ENCODE data around the gene EPHA3.

EPHA3 gene

DNA sequence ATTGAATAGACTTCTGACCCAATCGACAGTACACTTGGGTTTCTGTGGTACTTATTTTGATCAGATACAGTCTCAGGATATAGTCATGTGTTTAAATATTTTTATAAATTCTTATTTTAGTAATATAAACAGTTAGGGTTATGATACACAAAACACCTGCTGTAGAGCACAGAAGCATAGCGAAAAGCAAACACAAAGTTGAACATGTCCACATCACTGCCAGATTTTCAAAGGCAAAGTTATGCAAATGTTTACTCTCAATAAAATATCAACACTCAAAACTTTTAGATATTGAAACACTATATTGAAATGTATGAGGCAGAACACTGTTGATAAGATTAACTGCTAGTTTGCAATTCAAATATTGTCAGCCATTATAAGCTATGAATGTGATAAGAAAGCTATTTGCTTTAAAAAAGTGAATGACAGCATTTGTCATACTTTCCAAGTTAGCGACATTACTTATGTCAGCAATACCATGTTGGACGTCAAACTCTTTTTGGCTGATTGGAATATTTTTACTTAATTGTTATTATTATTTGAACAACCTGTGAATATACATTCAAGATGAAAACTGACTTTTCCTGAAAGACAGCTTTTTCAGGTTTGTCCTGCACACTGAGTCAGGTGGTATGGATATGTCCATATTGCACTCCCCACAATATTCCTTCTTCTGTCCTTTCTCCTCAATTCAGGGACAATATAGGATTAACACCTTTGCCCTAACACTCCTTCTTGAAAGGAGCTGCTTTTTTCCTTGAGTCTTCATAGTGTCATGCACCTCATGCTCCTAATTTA, 367.1 kb downstream of the EPHA3 start:
- no peak for DNase-seq

- no peak for DNase-seq
Observed at GRCh38 chr3:89488800-89489580, 381.6 kb downstream of the EPHA3 start.

- DNase-seq: no peak
Observed at GRCh38 chr3:89490129-89490528, 382.7 kb downstream of the EPHA3 start.

GRCh38 chr3:89494734-89495133, 387.3 kb downstream of the EPHA3 start:
- DNase-seq: no peak

DNA sequence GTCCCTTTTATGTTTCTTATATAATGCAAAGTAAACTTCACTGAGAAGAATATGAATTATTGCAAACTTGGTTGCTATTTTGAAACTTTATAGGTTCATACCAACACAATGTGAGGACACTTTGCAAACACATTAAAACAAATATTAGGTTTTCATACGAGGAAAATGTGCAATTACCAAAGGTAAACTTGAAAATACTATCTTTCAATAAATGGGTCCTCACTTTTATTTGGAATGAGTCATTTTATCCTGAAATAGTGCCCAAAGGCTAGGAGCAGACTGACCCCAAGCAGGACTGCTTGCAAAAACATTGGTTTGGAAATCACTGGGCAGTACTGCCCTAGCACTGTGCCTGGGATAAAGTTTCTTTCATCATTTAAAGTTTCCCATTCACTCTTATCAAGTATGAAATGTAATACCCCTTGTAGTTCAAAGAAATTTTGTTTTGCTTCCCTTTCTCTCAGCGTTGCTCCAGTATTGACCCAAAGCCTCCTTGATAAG, 396.5 kb downstream of the EPHA3 start:
- no peak for DNase-seq

GRCh38 chr3:89504432-89504831, 397.0 kb downstream of the EPHA3 start:
- DNase-seq: no peak

DNA sequence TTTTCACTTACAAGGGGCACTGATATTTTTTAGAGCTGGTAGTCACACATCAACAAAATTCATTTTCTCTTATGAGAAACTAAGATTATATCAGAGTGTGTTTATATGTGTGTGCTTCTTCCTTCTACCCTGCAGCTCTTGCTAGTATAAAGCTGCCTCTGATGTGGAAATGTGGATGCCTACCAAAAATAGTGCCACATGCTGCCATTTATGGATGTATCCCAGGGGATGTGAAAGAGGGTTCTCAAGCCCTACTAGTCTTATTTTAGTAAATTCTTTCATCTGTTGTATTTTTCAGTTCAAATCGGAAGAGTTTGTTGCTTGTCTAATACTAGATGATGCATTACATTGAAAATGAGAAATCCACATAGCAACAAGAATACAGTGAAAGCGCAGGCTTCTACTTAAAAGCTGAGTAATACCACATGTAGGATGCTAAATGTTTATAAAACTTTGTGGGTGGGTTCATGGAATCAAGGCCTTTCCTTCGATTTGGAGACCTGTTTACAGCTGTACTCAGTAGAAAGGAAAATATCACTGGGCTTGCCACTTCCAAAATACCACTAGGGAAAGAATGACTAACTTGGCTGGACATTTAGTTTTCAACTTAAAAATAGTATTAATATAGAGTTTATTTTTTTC, 399.2 kb downstream of the EPHA3 start:
- no peak for DNase-seq

DNA sequence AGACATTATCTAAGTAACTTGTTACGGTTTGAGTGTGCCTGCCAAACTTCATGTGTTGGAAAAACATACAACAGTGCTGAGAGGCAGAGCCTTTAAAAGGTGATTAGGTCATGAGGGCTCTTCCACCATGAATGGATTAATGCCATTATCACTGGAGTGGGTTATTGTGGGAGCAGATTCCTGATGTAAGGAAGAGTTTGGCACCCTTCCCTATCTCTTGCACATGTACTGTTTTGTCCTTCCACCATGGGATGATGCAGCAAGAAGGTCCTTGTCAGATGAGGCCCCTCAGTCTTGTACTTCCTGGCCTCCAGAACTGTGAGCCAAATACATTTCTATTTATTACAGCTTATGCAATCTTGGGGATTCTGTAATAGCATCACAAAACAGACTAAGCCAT, 413.9 kb downstream of the EPHA3 start:
- DNase-seq: no peak

DNA sequence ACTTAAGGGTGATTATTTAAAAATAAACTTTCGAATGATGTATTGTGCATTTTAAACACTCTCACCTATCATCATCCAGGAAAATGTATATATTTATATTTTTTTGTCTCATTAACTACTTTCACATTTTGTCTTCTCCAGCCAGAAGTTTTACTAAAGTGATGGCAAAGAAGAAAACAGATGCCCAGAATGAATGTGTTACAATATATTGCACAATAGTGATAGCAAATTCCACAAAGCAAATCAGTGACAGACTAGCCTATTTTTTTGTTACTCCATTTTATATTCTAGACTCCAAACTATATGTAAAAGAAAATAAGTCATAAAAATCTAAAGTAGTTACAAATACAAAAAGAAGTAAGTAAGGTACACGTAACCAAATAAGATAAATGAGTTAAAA, 414.7 kb downstream of the EPHA3 start:
- no peak for DNase-seq

DNA sequence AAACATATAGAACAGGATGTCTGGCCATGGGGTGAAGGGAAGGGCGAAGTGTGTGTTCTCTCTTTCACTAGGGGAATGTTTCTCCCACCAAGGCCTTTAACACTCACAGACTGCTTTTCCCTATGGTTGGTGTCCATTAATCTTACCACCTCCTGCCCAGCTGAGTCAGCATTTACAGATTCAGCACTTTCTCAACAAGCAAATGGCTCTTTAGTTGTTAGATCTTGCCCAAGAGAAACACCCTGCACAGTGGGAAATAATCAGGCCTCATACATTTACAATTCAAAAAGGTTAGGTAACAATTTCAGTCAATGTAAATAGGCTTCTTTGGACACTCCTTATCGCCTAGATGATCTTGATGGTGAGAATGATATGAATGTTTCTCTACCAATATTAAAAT, 418.2 kb downstream of the EPHA3 start:
- no peak for DNase-seq

DNA sequence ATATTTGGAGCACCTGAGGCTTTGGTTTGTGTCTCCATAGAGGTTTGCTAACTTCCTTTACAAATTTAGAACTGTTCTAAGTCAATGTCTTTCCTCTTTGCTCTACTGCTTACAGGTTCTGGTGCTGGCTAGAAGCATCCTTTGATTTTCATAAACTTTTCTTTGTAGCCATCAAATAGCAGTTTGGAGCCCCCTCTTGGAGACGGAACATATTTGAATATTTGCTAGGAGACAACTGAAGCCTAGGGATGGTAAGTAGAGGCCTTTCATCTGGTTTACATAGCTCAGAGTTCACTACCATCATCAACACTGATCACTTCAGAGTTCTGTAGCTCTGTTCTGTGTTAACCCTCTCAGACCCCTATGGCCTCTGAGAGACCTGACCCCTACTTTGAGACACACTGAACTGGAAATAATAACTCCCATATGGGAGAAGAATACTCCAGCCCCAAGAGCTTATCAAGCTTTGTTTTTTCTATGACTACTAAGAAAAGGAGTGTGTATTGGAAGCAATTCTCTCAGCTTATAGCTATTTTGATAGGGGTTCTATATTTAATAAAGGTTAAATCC, 420.4 kb downstream of the EPHA3 start:
- DNase-seq: no peak
